Esophagus squamous epithelium (tissue), 5 donors: Measurements from ENCODE around the gene TRAPPC4. TPM values are rescaled to one million over a fixed set of nuclear protein-coding genes. Genes with fewer than 3 reads are reported as not detected.

Experiments used
- DNase-seq: peaks from one replicate; lab custom pipeline; 2025; lab: John Stamatoyannopoulos, UW
- H3K27ac ChIP-seq, 4 donors: fragments of 200-600 bp; sonication (generic); one replicate each; pipeline ENCODE4 v1.5.1; 2016 to 2019; ENCODE audit warnings: mild to moderate bottlenecking in 1 of 4
- H3K27me3 ChIP-seq, 4 donors: fragments of 200-600 bp; sonication (generic); 1 replicate in 3 of 4; 2 replicates in 1 of 4; pipeline versions ENCODE4 v1.5.1 to v1.6.0; 2017 to 2021; ENCODE audit warnings: antibody characterized with exemption in 1 of 4
- H3K36me3 ChIP-seq, 3 donors: fragments of 200-600 bp; sonication (generic); one replicate each; pipeline ENCODE4 v1.5.1; 2016 to 2019
- H3K4me1 ChIP-seq, 3 donors: fragments of 200-600 bp; sonication (generic); one replicate each; pipeline ENCODE4 v1.5.1; 2017 to 2019
- H3K4me3 ChIP-seq, 4 donors: fragments of 200-600 bp; sonication (generic); 1 replicate in 3 of 4; 2 replicates in 1 of 4; pipeline ENCODE4 v1.5.1; 2016 to 2019; ENCODE audit warnings: mild to moderate bottlenecking in 2 of 4, moderate library complexity in 1 of 4
- H3K9me3 ChIP-seq, 3 donors: fragments of 200-600 bp; sonication (generic); one replicate each; pipeline ENCODE4 v1.5.1; 2016 to 2019
- POLR2A ChIP-seq, 4 donors: fragments of 450-650 bp; IDR thresholded peaks; one replicate each; pipeline ENCODE4 v1.6.1; 2017; ENCODE audit warnings: antibody characterized with exemption in 4 of 4, mild to moderate bottlenecking in 4 of 4, moderate library complexity in 3 of 4
- WGBS, 2 donors: methylation state at CpG; one replicate each; pipeline ENCODE4 v1.1.5; 2018; 5-methylcytosine and 5-hydroxymethylcytosine counted together
- intact Hi-C: fragments of 100-400 bp; cut with DNase I; formaldehyde crosslinking; loops from one replicate; pipeline ENCODE4 v1.15.0; 2022
- small RNA-seq, 4 donors: library from RNA; depleted of rRNA; stranded (forward); fragments of <200 nt; gene quantifications; one replicate each; pipeline ENCODE3, GENCODE V24; 2016
- total RNA-seq, 4 donors: library from RNA; depleted of rRNA; stranded (reverse); fragments of >200 nt; gene quantifications; one replicate each; pipeline ENCODE4 v1.1.0, GENCODE V29; 2016
- TF ChIP-seq, protein P1 (sequence below), 6 experiments: fragments of 450-650 bp in 4 of 6; fragments of 200-600 bp in 2 of 6; sonication (generic) in 2 of 6; IDR thresholded peaks; one replicate each; pipeline ENCODE4 v1.5.1; 2016 to 2019; ENCODE audit warnings: antibody characterized with exemption in 6 of 6, mild to moderate bottlenecking in 4 of 6, moderate library complexity in 4 of 6
- donor health status: DM: yes; HTN: yes; CAD: no.

The TRAPPC4 gene
- total RNA-seq, 4 donors from 2014 or later, result 26.5 to 44.4 (median 41.2) TPM

GRCh38 chr11:119065369-119065768 lies 46.8 kb downstream of the TRAPPC4 start:
- Histone ChIP-seq H3K9me3 (no peaks in the 10 kb centered on the region), H3K27ac (no peak overlapping the region)

GRCh38 chr11:119067371-119068222 lies 49.0 kb downstream of the TRAPPC4 start, which contains the start of gene VPS11:
Gene VPS11, plus strand, starts transcription at chr11:119067818. Its CDS starts 6 bp downstream, at chr11:119067824.
- WGBS, 2 donors, result 0% methylated on average over 20 to 31 of the region's 49 CpGs
- DNase-seq, result peak; percentile 87
- intact Hi-C loops, result no loop called here
- Histone ChIP-seq H3K9me3 (no peaks in the 10 kb centered on the region), H3K27me3 (no peaks in the 10 kb centered on the region), H3K4me3 (peak within 1 kb of the TSS; percentile 66 to 79 (median 74)), H3K4me1 (peaks cover 3 to 47% (median 27%) of the 10 kb centered on the region in 3 donors), H3K36me3 (peaks cover 5 to 36% (median 6%) of the 10 kb centered on the region in 3 donors), H3K27ac (peak within 1 kb of the TSS; percentile 81 to 96 (median 88))
- TF ChIP-seq, protein P1, sequence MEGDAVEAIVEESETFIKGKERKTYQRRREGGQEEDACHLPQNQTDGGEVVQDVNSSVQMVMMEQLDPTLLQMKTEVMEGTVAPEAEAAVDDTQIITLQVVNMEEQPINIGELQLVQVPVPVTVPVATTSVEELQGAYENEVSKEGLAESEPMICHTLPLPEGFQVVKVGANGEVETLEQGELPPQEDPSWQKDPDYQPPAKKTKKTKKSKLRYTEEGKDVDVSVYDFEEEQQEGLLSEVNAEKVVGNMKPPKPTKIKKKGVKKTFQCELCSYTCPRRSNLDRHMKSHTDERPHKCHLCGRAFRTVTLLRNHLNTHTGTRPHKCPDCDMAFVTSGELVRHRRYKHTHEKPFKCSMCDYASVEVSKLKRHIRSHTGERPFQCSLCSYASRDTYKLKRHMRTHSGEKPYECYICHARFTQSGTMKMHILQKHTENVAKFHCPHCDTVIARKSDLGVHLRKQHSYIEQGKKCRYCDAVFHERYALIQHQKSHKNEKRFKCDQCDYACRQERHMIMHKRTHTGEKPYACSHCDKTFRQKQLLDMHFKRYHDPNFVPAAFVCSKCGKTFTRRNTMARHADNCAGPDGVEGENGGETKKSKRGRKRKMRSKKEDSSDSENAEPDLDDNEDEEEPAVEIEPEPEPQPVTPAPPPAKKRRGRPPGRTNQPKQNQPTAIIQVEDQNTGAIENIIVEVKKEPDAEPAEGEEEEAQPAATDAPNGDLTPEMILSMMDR (IDR thresholded peaks at IDR 0.05), result peak in 1 of 6 experiments; percentile 48
- peak in 3 of 4 donors; percentile 64 to 72 (median 69) for TF ChIP-seq POLR2A (IDR thresholded peaks at IDR 0.05)

More at GRCh38 chr11:119065369-119065768, 46.8 kb downstream of the TRAPPC4 start:
- Histone ChIP-seq H3K4me1 (peaks cover 3 to 49% (median 29%) of the 10 kb centered on the region in 3 donors), H3K4me3 (no peak overlapping the region), H3K27me3 (no peaks in the 10 kb centered on the region), H3K36me3 (peaks cover 0 to 19% (median 0%) of the 10 kb centered on the region in 3 donors)
- WGBS, 2 donors, result 55 to 65% methylated on average over 4 of the region's 4 CpGs
- no peak for DNase-seq
- intact Hi-C loops, result no loop called here
- TF ChIP-seq POLR2A (IDR thresholded peaks at IDR 0.05), result no peak
- TF ChIP-seq, protein P1 (IDR thresholded peaks at IDR 0.05), result peak in 3 of 6 experiments; percentile 9 to 43 (median 13)

Small RNA genes lying within 50 kb of the gene (small RNA-seq; reads per million reads assigned to genes)
- gene AP003392.2 (0 reads per million in 4 donors), gene RF00017 (0 reads per million in 4 donors), gene RF00019 (0 reads per million in 4 donors)

Other genes starting within 250 kb of the TRAPPC4 start
- 10 to 100 TPM; 69.7 to 96.9 (median 84.6) TPM for gene DDX6, start 227.6 kb upstream of the TRAPPC4 start, total RNA-seq
- under 1 TPM in 1 of 4 donors, not detected in 3; 0.06 TPM for gene CXCR5, start 134.9 kb upstream of the TRAPPC4 start, total RNA-seq
- 10 to 100 TPM; 16.4 to 29.6 (median 18.9) TPM for gene BCL9L, start 92.8 kb upstream of the TRAPPC4 start, total RNA-seq
- under 1 TPM in 1 of 4 donors, not detected in 3; 0.57 TPM for gene UPK2, start 62.5 kb upstream of the TRAPPC4 start, total RNA-seq
- not detected for gene FOXR1, start 47.0 kb upstream of the TRAPPC4 start, total RNA-seq
- gene CENATAC, start 20.6 kb upstream of the TRAPPC4 start, total RNA-seq, result 10 to 100 TPM in 3 of 4 donors, 1 to 10 TPM in 1; 9.2 to 58.9 (median 29.4) TPM
- 1,000 to 10,000 TPM in 3 of 4 donors, 100 to 1,000 TPM in 1; 729 to 2,261 (median 1,537) TPM for gene RPS25, start 423 bp upstream of the TRAPPC4 start, total RNA-seq
- gene SLC37A4, start 12.1 kb downstream of the TRAPPC4 start, total RNA-seq, result 10 to 100 TPM in 3 of 4 donors, 1 to 10 TPM in 1; 6.9 to 13.9 (median 11.5) TPM
- gene HYOU1, start 38.4 kb downstream of the TRAPPC4 start, total RNA-seq, result 10 to 100 TPM; 44.1 to 93.8 (median 65.4) TPM
- gene VPS11, start 49.1 kb downstream of the TRAPPC4 start, total RNA-seq, result 10 to 100 TPM; 15.2 to 28.4 (median 18.2) TPM
- gene HMBS, start 66.1 kb downstream of the TRAPPC4 start, total RNA-seq, result 10 to 100 TPM in 3 of 4 donors, 1 to 10 TPM in 1; 9.9 to 22.1 (median 14.2) TPM
- gene DPAGT1, start 83.1 kb downstream of the TRAPPC4 start, total RNA-seq, result 10 to 100 TPM; 18.5 to 29.9 (median 26.7) TPM
- gene C2CD2L, start 88.6 kb downstream of the TRAPPC4 start, total RNA-seq, result 10 to 100 TPM in 1 of 4 donors, 1 to 10 TPM in 3; 5.1 to 12.8 (median 8.0) TPM
- gene HINFP, start 102.8 kb downstream of the TRAPPC4 start, total RNA-seq, result 10 to 100 TPM in 3 of 4 donors, 1 to 10 TPM in 1; 7.0 to 33.2 (median 13.9) TPM
- gene ABCG4, start 130.3 kb downstream of the TRAPPC4 start, total RNA-seq, result under 1 TPM; 0.15 to 0.94 (median 0.39) TPM
- 10 to 100 TPM; 31.5 to 83.3 (median 67.5) TPM for gene NLRX1, start 150.0 kb downstream of the TRAPPC4 start, total RNA-seq
- under 1 TPM in 1 of 4 donors, not detected in 3; under 0.01 TPM for gene NHERF4, start 166.7 kb downstream of the TRAPPC4 start, total RNA-seq
- 10 to 100 TPM in 3 of 4 donors, 1 to 10 TPM in 1; 9.9 to 14.2 (median 12.4) TPM for gene CBL, start 187.6 kb downstream of the TRAPPC4 start, total RNA-seq